ENCODE measurements around the gene ANGPTL8.

- TF ChIP-seq EZH2 (IDR thresholded peaks at IDR 0.05; ENCODE audit: low read depth, unreplicated experiment) (no peak), CTCF (conservative IDR thresholded peaks at IDR 0.05; ENCODE audit: low read depth in 2 of 2) (no peak), EZH2phosphoT487 (IDR thresholded peaks at IDR 0.05; ENCODE audit: unreplicated experiment) (no peak), CREB1 (CRISPR knock-in tag; IDR thresholded peaks at IDR 0.05; ENCODE audit: low read depth) (no peak), STAT1 (IDR thresholded peaks at IDR 0.05; ENCODE audit: unreplicated experiment) (no peak), JUNB (IDR thresholded peaks at IDR 0.05; ENCODE audit: unreplicated experiment) (no peak), POLR2AphosphoS5 (IDR thresholded peaks at IDR 0.05; ENCODE audit: low read depth) (no peak)
- TF ChIP-seq, protein P1, sequence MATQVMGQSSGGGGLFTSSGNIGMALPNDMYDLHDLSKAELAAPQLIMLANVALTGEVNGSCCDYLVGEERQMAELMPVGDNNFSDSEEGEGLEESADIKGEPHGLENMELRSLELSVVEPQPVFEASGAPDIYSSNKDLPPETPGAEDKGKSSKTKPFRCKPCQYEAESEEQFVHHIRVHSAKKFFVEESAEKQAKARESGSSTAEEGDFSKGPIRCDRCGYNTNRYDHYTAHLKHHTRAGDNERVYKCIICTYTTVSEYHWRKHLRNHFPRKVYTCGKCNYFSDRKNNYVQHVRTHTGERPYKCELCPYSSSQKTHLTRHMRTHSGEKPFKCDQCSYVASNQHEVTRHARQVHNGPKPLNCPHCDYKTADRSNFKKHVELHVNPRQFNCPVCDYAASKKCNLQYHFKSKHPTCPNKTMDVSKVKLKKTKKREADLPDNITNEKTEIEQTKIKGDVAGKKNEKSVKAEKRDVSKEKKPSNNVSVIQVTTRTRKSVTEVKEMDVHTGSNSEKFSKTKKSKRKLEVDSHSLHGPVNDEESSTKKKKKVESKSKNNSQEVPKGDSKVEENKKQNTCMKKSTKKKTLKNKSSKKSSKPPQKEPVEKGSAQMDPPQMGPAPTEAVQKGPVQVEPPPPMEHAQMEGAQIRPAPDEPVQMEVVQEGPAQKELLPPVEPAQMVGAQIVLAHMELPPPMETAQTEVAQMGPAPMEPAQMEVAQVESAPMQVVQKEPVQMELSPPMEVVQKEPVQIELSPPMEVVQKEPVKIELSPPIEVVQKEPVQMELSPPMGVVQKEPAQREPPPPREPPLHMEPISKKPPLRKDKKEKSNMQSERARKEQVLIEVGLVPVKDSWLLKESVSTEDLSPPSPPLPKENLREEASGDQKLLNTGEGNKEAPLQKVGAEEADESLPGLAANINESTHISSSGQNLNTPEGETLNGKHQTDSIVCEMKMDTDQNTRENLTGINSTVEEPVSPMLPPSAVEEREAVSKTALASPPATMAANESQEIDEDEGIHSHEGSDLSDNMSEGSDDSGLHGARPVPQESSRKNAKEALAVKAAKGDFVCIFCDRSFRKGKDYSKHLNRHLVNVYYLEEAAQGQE (IDR thresholded peaks at IDR 0.05; ENCODE audit: unreplicated experiment): no peak
Measured at GRCh38 chr19:11196406-11197287, 42.8 kb upstream of the ANGPTL8 start.
